ENCODE results near the gene PLEKHG2.

The PLEKHG2 gene

DNA sequence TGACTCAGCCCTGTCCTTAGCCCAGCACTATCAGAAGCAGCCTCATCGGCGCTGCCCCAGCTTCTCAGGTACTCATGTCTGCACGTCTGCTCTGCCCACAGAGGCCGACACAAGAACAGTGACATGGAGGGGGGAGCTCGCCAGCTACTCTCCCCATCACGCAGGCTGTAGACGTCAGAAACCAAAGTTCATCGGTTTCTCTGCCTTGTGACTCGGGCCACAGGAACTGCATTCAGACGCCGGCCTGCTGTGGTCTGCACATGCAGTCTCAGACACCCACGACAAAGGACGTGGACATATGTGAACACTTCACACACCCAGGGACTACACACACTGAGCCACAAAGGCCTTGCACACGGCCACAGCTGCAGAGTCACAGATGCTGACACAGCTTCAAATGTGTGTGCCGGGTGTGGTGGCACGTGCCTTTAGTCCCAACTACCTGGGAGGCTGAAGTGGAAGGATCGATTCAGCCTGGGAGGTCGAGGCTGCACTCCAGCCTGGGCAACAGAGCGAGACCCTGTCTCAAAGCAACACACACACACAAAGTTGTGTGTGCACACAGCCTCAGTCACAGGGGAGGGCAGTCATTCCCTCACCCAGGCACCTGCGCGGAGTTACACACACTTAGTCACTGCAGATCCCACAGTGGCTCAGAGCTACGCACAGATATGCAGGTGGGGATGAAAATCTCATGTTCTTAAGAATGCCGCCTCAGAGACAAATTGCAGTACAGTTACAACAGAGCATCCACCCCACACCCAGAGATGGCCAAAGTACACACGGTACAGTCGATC lies 10.7 kb upstream of the PLEKHG2 start:
- H3K4me2 ChIP-seq (ENCODE audit: low read length), result peak overlapping the region; percentile 81

DNA sequence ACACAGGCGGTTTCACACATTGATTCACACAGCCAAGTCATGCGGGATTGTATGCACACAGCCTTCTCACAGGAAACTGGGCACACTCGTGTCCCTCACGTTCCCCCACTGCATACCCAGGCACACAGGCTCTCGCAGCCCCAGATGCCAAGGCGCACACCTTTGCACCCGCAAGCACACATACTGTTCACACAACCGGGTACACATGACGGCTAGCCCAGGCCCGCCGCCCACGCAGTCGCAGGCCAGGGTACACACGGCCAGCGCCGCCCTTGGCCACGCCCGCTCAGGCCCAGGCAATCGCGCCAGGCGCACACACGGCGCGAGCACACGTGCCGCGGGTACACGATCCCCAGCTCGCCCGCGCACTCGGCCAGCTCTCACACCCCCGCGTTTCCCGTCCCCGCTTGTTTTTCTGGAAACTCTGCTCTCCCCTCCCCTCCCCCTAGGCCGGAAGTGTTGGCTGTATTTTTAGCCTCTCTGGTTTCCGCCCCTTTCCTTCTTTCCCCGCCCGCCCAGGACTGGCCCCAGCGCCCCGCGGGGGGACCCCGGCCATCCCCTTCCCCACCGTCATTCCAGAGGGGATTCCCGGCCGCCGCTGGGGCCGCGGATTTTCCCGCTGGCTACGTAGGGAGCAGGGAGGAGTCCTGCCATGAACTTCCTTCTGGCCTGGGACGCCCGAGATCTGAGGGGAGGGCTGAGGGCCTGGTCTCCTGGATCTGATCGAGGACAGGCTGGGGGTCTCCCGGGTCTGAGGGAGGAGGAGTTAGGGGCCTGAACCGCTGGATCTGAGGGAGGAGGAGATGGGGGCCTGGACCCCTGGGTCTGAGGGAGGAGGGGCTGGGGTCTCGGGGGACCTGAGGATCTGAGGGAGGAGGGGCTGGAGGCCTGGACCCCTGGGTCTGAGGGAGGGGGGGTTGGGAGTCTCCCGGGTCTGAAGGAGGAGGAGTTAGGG lies 9.8 kb upstream of the PLEKHG2 start:
- H3K79me2 ChIP-seq (ENCODE audit: control insufficient read depth, insufficient read depth, low read length, poor library complexity), result peaks cover 18% of the 10 kb centered on the region
- H3K27me3 ChIP-seq (ENCODE audit: insufficient read depth, low read length), result no peaks in the 10 kb centered on the region
- H3K79me1 ChIP-seq (ENCODE audit: low read length), result peaks cover 27% of the 10 kb centered on the region
- H4K91ac ChIP-seq (ENCODE audit: low read depth, low read length), result peak overlapping the region; percentile 98
- H4K12ac ChIP-seq (ENCODE audit: low read depth, low read length), result peak overlapping the region; percentile 79
- H2AK5ac ChIP-seq (ENCODE audit: low read length), result peak overlapping the region; percentile 95
- peaks cover 27 to 41% of the 10 kb centered on the region in 2 experiments for H3K4me1 ChIP-seq (ENCODE audit: control insufficient read depth in 1 of 2, insufficient read depth in 2 of 2, low read length in 2 of 2)
- peak overlapping the region; percentile 96 for H3K18ac ChIP-seq (ENCODE audit: low read length)
- peak overlapping the region; percentile 85 for H3K4ac ChIP-seq (ENCODE audit: low read depth, low read length)
- peak overlapping the region; percentile 59 for H3K4me3 ChIP-seq (ENCODE audit: low read depth, low read length)
- peak overlapping the region; percentile 98 for H3K14ac ChIP-seq (ENCODE audit: low read length)
- peak overlapping the region; percentile 15 for H3K9ac ChIP-seq (ENCODE audit: low read length)
- no peaks in the 10 kb centered on the region for H3K9me3 ChIP-seq (ENCODE audit: insufficient read depth, low read depth, low read length)
- H4K8ac ChIP-seq (ENCODE audit: low read depth, low read length), result peak overlapping the region; percentile 95
- peak overlapping the region; percentile 93 for H3K27ac ChIP-seq (ENCODE audit: low read depth, low read length)
- WGBS (ENCODE audit: extremely low coverage, insufficient coverage, insufficient read length), result no CpG with 5 or more reads among the region's 59 CpGs
- H3K4me2 ChIP-seq (ENCODE audit: low read length), result peak overlapping the region; percentile 81
- peak overlapping the region; percentile 94 for H2BK120ac ChIP-seq (ENCODE audit: insufficient read depth, low read length, poor library complexity)
- peak overlapping the region; percentile 92 for H2BK5ac ChIP-seq (ENCODE audit: low read depth, low read length, poor library complexity)
- peaks cover under 1 to 4% of the 10 kb centered on the region in 2 experiments for H3K36me3 ChIP-seq (ENCODE audit: control insufficient read depth in 1 of 2, insufficient read depth in 2 of 2, low read length in 2 of 2)
- H2BK12ac ChIP-seq (ENCODE audit: low read length), result peak overlapping the region; percentile 65
- peak overlapping the region; percentile 51 for H2AFZ ChIP-seq (ENCODE audit: insufficient read depth, low read length, poor library complexity)
- no peak overlapping the region for H3K23ac ChIP-seq (ENCODE audit: low read length)
- DNase-seq, result peak; percentile 86 to 88

More for the DNA sequence above, 10.7 kb upstream of the PLEKHG2 start:
- Histone ChIP-seq H3K23ac (ENCODE audit: low read length) (no peak overlapping the region), H4K91ac (ENCODE audit: low read depth, low read length) (peak overlapping the region; percentile 98), H3K79me1 (ENCODE audit: low read length) (peaks cover 19% of the 10 kb centered on the region), H3K14ac (ENCODE audit: low read length) (peak overlapping the region; percentile 59), H3K9me3 (ENCODE audit: insufficient read depth, low read depth, low read length) (no peaks in the 10 kb centered on the region), H3K36me3 (ENCODE audit: control insufficient read depth in 1 of 2, insufficient read depth in 2 of 2, low read length in 2 of 2) (peaks cover 5 to 10% of the 10 kb centered on the region in 2 experiments), H3K18ac (ENCODE audit: low read length) (no peak overlapping the region), H3K4me1 (ENCODE audit: control insufficient read depth in 1 of 2, insufficient read depth in 2 of 2, low read length in 2 of 2) (peaks cover 27 to 40% of the 10 kb centered on the region in 2 experiments), H3K4me3 (ENCODE audit: low read depth, low read length) (peak overlapping the region; percentile 59), H3K9ac (ENCODE audit: low read length) (no peak overlapping the region), H3K4ac (ENCODE audit: low read depth, low read length) (no peak overlapping the region), H3K79me2 (ENCODE audit: control insufficient read depth, insufficient read depth, low read length, poor library complexity) (peaks cover 10% of the 10 kb centered on the region), H3K27ac (ENCODE audit: low read depth, low read length) (peak overlapping the region; percentile 93), H4K8ac (ENCODE audit: low read depth, low read length) (peak overlapping the region; percentile 50), H4K12ac (ENCODE audit: low read depth, low read length) (peak overlapping the region; percentile 65), H3K27me3 (ENCODE audit: insufficient read depth, low read length) (no peaks in the 10 kb centered on the region), H2AK5ac (ENCODE audit: low read length) (peak overlapping the region; percentile 12), H2BK5ac (ENCODE audit: low read depth, low read length, poor library complexity) (no peak overlapping the region), H2BK12ac (ENCODE audit: low read length) (peak overlapping the region; percentile 1), H2AFZ (ENCODE audit: insufficient read depth, low read length, poor library complexity) (no peak overlapping the region), H2BK120ac (ENCODE audit: insufficient read depth, low read length, poor library complexity) (no peak overlapping the region)
- peak; percentile 83 to 85 for DNase-seq
- WGBS (ENCODE audit: extremely low coverage, insufficient coverage, insufficient read length), result no CpG with 5 or more reads among the region's 25 CpGs

DNA sequence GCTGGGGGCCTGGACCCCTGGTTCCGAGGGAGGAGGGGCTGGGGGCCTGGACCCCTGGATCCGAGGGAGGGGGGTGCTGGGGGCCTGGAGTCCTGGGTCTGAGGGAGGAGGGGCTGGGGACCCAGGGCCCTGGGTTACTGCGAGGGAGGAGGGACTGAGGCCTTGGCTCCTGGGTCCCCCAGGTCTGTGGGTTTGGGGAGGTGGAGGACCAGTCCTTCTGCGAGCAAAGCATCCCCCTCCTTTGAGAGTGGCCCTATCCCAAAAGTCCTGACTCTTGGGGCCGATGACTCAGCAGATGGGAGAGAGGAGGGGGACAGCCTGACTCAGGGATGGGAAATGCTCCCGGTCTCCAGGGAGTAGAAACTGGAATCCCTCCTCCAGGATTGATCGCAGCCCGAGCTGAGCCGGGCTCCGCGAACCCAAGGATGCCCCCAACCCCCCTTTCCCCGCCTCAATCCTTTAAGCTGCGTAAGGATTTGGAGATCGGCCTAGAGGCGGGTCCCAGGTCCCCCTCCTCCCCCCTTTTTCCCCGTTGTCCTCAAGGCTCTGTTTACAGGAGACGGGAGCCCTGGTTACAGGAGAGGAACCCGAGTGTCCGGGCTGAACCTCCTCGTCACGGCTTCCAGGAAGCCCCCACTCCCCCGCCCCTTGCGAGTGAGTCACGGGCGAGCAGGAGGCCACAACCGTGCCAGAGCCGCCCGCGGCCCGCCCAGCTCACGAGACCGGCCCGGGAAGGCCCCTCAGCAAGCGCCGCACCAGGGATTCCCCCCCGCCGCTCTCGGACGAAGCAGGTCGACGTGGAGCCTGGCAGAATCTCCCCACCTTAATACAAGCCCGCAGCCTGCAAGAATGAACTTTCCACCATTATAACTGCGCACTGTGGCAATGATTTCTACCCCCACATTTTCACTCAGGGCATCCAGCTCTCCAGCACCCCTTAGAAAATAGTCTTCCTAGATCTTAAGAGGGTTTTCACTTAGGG lies 8.8 kb upstream of the PLEKHG2 start:
- Histone ChIP-seq H3K9me3 (ENCODE audit: insufficient read depth, low read depth, low read length) (no peaks in the 10 kb centered on the region), H4K12ac (ENCODE audit: low read depth, low read length) (peak overlapping the region; percentile 79), H3K14ac (ENCODE audit: low read length) (peak overlapping the region; percentile 98), H3K4ac (ENCODE audit: low read depth, low read length) (peak overlapping the region; percentile 85), H3K27me3 (ENCODE audit: insufficient read depth, low read length) (no peaks in the 10 kb centered on the region), H3K36me3 (ENCODE audit: control insufficient read depth in 1 of 2, insufficient read depth in 2 of 2, low read length in 2 of 2) (peaks cover 10 to 12% of the 10 kb centered on the region in 2 experiments), H3K4me1 (ENCODE audit: control insufficient read depth in 1 of 2, insufficient read depth in 2 of 2, low read length in 2 of 2) (peaks cover 27 to 42% of the 10 kb centered on the region in 2 experiments), H2BK5ac (ENCODE audit: low read depth, low read length, poor library complexity) (peak overlapping the region; percentile 92), H4K91ac (ENCODE audit: low read depth, low read length) (peak overlapping the region; percentile 98), H3K23ac (ENCODE audit: low read length) (no peak overlapping the region), H2AK5ac (ENCODE audit: low read length) (peak overlapping the region; percentile 95), H4K8ac (ENCODE audit: low read depth, low read length) (peak overlapping the region; percentile 95), H2BK12ac (ENCODE audit: low read length) (peak overlapping the region; percentile 74), H2AFZ (ENCODE audit: insufficient read depth, low read length, poor library complexity) (peak overlapping the region; percentile 37), H3K9ac (ENCODE audit: low read length) (no peak overlapping the region), H3K79me2 (ENCODE audit: control insufficient read depth, insufficient read depth, low read length, poor library complexity) (peaks cover 26% of the 10 kb centered on the region), H3K27ac (ENCODE audit: low read depth, low read length) (peak overlapping the region; percentile 93), H3K4me2 (ENCODE audit: low read length) (peak overlapping the region; percentile 81), H2BK120ac (ENCODE audit: insufficient read depth, low read length, poor library complexity) (peak overlapping the region; percentile 94), H3K18ac (ENCODE audit: low read length) (peak overlapping the region; percentile 96), H3K79me1 (ENCODE audit: low read length) (peaks cover 32% of the 10 kb centered on the region), H3K4me3 (ENCODE audit: low read depth, low read length) (peak overlapping the region; percentile 18)
- DNase-seq, result peak; percentile 62 to 72
- no CpG with 5 or more reads among the region's 43 CpGs for WGBS (ENCODE audit: extremely low coverage, insufficient coverage, insufficient read length)
